ENCODE measurements around the gene FERMT1. TPM values are rescaled to one million over a fixed set of nuclear protein-coding genes. Genes with fewer than 3 reads are reported as not detected.
A peak's percentile ranks its signal among the peaks of the same experiment; 100 is the strongest.

Gene FERMT1, protein sequence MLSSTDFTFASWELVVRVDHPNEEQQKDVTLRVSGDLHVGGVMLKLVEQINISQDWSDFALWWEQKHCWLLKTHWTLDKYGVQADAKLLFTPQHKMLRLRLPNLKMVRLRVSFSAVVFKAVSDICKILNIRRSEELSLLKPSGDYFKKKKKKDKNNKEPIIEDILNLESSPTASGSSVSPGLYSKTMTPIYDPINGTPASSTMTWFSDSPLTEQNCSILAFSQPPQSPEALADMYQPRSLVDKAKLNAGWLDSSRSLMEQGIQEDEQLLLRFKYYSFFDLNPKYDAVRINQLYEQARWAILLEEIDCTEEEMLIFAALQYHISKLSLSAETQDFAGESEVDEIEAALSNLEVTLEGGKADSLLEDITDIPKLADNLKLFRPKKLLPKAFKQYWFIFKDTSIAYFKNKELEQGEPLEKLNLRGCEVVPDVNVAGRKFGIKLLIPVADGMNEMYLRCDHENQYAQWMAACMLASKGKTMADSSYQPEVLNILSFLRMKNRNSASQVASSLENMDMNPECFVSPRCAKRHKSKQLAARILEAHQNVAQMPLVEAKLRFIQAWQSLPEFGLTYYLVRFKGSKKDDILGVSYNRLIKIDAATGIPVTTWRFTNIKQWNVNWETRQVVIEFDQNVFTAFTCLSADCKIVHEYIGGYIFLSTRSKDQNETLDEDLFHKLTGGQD
- total RNA-seq (2021) = 1.3 and 2.0 TPM in 2 replicates
- percentile 33 among the genes with signal in this experiment for Bru-seq, nascent RNA
- BruChase-seq, experiment 1, labeled RNA remaining after a 2-hour chase = percentile 26 among the genes with signal in this experiment
- percentile 36 among the genes with signal in this experiment for BruChase-seq, experiment 2, labeled RNA remaining after a 6-hour chase
- long read RNA-seq, partial matches to known transcripts = 0 of 1 reads
- long read RNA-seq, other reads (novel, unspliced or antisense) = 1 of 1 reads

GRCh38 chr20:6122873-6123648, at the start of gene FERMT1:
FERMT1 (minus strand) TSS chr20:6123030; CDS start chr20:6119554, 3,476 bp downstream.
- Histone ChIP-seq H3K27me3 (replicated peaks; ENCODE audit: insufficient read depth, low read depth, low read length, poor library complexity) (peaks cover 14% of the 10 kb centered on the region), H3K4me1 (ENCODE audit: insufficient read depth, low read length, poor library complexity, severe bottlenecking) (peaks cover 11% of the 10 kb centered on the region), H3K9me3 (ENCODE audit: low read depth, low read length, poor library complexity, severe bottlenecking) (no peaks in the 10 kb centered on the region), H3K4me3 (ENCODE audit: low read depth, low read length, poor library complexity, severe bottlenecking) (peak within 1 kb of the TSS; percentile 41), H3K36me3 (ENCODE audit: insufficient read depth, low read length, poor library complexity, severe bottlenecking) (no peaks in the 10 kb centered on the region), H3K27ac (ENCODE audit: low read depth, low read length, poor library complexity, severe bottlenecking) (no peak within 1 kb of the TSS)
- ChIA-PET CTCF (no interaction called here), POLR2A (ENCODE audit: low non-redundant PET) (no interaction called here)
- DNase-seq (ENCODE audit: low spot score) = peak; percentile 29
- BruUV-seq (replicated peaks) = no TSS peak
- no peak for TF ChIP-seq EZH2 (IDR thresholded peaks at IDR 0.05; ENCODE audit: borderline replicate concordance, low read depth, low read length, poor library complexity, severe bottlenecking)
- TF ChIP-seq, protein P1, sequence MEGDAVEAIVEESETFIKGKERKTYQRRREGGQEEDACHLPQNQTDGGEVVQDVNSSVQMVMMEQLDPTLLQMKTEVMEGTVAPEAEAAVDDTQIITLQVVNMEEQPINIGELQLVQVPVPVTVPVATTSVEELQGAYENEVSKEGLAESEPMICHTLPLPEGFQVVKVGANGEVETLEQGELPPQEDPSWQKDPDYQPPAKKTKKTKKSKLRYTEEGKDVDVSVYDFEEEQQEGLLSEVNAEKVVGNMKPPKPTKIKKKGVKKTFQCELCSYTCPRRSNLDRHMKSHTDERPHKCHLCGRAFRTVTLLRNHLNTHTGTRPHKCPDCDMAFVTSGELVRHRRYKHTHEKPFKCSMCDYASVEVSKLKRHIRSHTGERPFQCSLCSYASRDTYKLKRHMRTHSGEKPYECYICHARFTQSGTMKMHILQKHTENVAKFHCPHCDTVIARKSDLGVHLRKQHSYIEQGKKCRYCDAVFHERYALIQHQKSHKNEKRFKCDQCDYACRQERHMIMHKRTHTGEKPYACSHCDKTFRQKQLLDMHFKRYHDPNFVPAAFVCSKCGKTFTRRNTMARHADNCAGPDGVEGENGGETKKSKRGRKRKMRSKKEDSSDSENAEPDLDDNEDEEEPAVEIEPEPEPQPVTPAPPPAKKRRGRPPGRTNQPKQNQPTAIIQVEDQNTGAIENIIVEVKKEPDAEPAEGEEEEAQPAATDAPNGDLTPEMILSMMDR (conservative IDR thresholded peaks at IDR 0.05; ENCODE audit: low read depth, low read length) = no peak
- intact Hi-C loops (cut with micrococcal nuclease; ENCODE audit: unreplicated experiment) = no loop called here

DNA sequence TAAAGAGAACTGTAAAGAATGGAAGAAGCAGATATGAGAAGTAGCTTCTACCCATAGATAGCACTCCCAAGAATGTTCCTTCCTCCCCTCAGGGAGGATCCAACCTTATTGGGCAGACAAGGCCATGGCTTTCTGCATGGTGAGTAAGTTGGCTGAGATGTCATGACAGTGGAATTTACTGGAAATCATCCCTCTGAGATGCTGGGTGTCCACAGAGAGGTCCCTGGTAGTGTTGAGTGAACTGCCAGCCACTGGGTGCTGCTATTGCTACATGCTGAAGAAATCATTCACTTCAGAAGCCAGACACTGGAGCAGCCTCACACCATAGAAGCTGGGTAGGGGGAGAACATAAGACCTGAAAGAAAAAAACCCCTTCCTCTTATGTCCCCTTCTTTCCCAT, 46.4 kb upstream of the FERMT1 start:
- ChIA-PET POLR2A (ENCODE audit: low non-redundant PET) (no interaction called here), CTCF (no interaction called here)
- Histone ChIP-seq H3K4me1 (ENCODE audit: insufficient read depth, low read length, poor library complexity, severe bottlenecking) (no peaks in the 10 kb centered on the region), H3K27me3 (replicated peaks; ENCODE audit: insufficient read depth, low read depth, low read length, poor library complexity) (peaks cover 31% of the 10 kb centered on the region), H3K9me3 (ENCODE audit: low read depth, low read length, poor library complexity, severe bottlenecking) (no peaks in the 10 kb centered on the region), H3K36me3 (ENCODE audit: insufficient read depth, low read length, poor library complexity, severe bottlenecking) (no peaks in the 10 kb centered on the region), H3K27ac (ENCODE audit: low read depth, low read length, poor library complexity, severe bottlenecking) (no peak overlapping the region), H3K4me3 (ENCODE audit: low read depth, low read length, poor library complexity, severe bottlenecking) (no peak overlapping the region)
- no TSS peak for BruUV-seq (replicated peaks)
- TF ChIP-seq EZH2 (IDR thresholded peaks at IDR 0.05; ENCODE audit: borderline replicate concordance, low read depth, low read length, poor library complexity, severe bottlenecking) = no peak
- TF ChIP-seq, protein P1 (conservative IDR thresholded peaks at IDR 0.05; ENCODE audit: low read depth, low read length) = peak; percentile 20; the same call in 1 of the 2 replicates
- intact Hi-C loops (cut with micrococcal nuclease; ENCODE audit: unreplicated experiment) = no loop called here
- DNase-seq (ENCODE audit: low spot score) = no peak

DNA sequence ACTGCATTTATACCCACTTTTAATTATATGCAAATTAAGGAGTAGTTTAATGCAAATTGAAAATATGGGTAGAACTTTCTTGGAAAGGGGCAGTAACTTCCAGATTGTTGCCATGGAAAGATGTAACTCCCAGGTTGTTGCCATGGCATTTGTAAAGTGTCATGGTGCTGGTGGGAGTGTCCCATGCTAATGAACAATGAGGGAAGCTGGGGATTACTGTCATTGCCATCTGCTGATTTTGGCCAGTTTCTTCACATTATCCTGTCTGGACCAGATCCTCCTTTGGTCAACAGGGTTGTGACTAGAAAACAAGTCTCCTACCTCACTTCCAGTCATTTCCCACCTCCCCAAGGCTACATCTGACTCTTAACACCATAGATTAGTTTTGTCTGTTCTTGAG, 45.4 kb upstream of the FERMT1 start:
- no TSS peak for BruUV-seq (replicated peaks)

More for the DNA sequence above, 45.4 kb upstream of the FERMT1 start:
- TF ChIP-seq, protein P1 (conservative IDR thresholded peaks at IDR 0.05; ENCODE audit: low read depth, low read length) = no peak
- no peak for TF ChIP-seq EZH2 (IDR thresholded peaks at IDR 0.05; ENCODE audit: borderline replicate concordance, low read depth, low read length, poor library complexity, severe bottlenecking)
- ChIA-PET POLR2A (ENCODE audit: low non-redundant PET) (no interaction called here), CTCF (no interaction called here)
- no peaks in the 10 kb centered on the region for H3K9me3 ChIP-seq (ENCODE audit: low read depth, low read length, poor library complexity, severe bottlenecking)
- intact Hi-C loops (cut with micrococcal nuclease; ENCODE audit: unreplicated experiment) = no loop called here
- DNase-seq (ENCODE audit: low spot score) = no peak
- H3K4me3 ChIP-seq (ENCODE audit: low read depth, low read length, poor library complexity, severe bottlenecking) = no peak overlapping the region
- no peak overlapping the region for H3K27ac ChIP-seq (ENCODE audit: low read depth, low read length, poor library complexity, severe bottlenecking)
- no peaks in the 10 kb centered on the region for H3K36me3 ChIP-seq (ENCODE audit: insufficient read depth, low read length, poor library complexity, severe bottlenecking)
- H3K4me1 ChIP-seq (ENCODE audit: insufficient read depth, low read length, poor library complexity, severe bottlenecking) = no peaks in the 10 kb centered on the region
- H3K27me3 ChIP-seq (replicated peaks; ENCODE audit: insufficient read depth, low read depth, low read length, poor library complexity) = peaks cover 41% of the 10 kb centered on the region

All from A673 (cell line).